H1 (cell line): ENCODE data around the gene ARHGEF28. TPM values are rescaled to one million over a fixed set of nuclear protein-coding genes. Genes with fewer than 3 reads are reported as not detected.
A peak's percentile ranks its signal among the peaks of the same experiment; 100 is the strongest.

Experiments
- CTCF ChIA-PET: fragments of 300-600 bp; sonication (Branson Sonifier 250); formaldehyde crosslinking; loops from one replicate; lab custom pipeline; 2021; ENCODE audit not compliant: partially characterized antibody; lab: Charles Lee
- POLR2A ChIA-PET: fragments of 300-600 bp; sonication (Branson Sonifier 250); formaldehyde crosslinking; loops from one replicate; lab custom pipeline; 2021; ENCODE audit warnings: inconsistent platforms; ENCODE audit not compliant: partially characterized antibody; lab: Charles Lee
- DNase-seq, 2 experiments: peaks; one replicate each; pipeline versions ENCODE4 v3.0.0 to v3.0.0-alpha.2; 2010 to 2022; ENCODE audit warnings: low spot score in 2 of 2, low read depth in 1 of 2, mixed read lengths in 1 of 2
- FAIRE-seq: peaks from 2 replicates; lab custom pipeline; 2011; peaks lifted over from hg19 to GRCh38; lab: Jason Lieb, UNC
- H2AFZ ChIP-seq: 2 replicates; pipeline ENCODE4 v1.8.1; 2012; ENCODE audit warnings: low read length, inconsistent platforms
- H2AK5ac ChIP-seq: 2 replicates; pipeline ENCODE4 v1.6.1; 2013; ENCODE audit warnings: low read depth, low read length
- H2BK120ac ChIP-seq: replicated peaks from 2 replicates; pipeline ENCODE3; 2013; ENCODE audit warnings: low read depth, low read length, inconsistent platforms
- H2BK12ac ChIP-seq: 2 replicates; pipeline ENCODE4 v1.6.1; 2013; ENCODE audit warnings: low read depth, low read length
- H2BK15ac ChIP-seq: 2 replicates; pipeline ENCODE4 v1.6.1; 2013; ENCODE audit warnings: low read length
- H2BK20ac ChIP-seq: 2 replicates; pipeline ENCODE4 v1.6.1; 2013; ENCODE audit warnings: low read length
- H2BK5ac ChIP-seq: 2 replicates; pipeline ENCODE4 v1.6.1; 2013; ENCODE audit warnings: low read depth, low read length
- H3K14ac ChIP-seq: 2 replicates; pipeline ENCODE4 v1.6.1; 2013; ENCODE audit warnings: inconsistent platforms; ENCODE audit not compliant: insufficient read length
- H3K18ac ChIP-seq: 2 replicates; pipeline ENCODE4 v1.6.1; 2013; ENCODE audit warnings: low read length; ENCODE audit errors: extremely low read depth
- H3K23ac ChIP-seq: 2 replicates; pipeline ENCODE4 v1.6.1; 2013; ENCODE audit warnings: inconsistent platforms; ENCODE audit not compliant: insufficient read length
- H3K23me2 ChIP-seq: 2 replicates; pipeline ENCODE4 v1.6.1; 2013; ENCODE audit warnings: low read depth, low read length
- H3K27ac ChIP-seq: 2 replicates; pipeline ENCODE4 v1.6.1; 2011; ENCODE audit warnings: low read depth, low read length, inconsistent platforms
- H3K27me3 ChIP-seq, 4 experiments: replicated peaks in 1 of 4; 1 replicate in 1 of 4; 2 replicates in 3 of 4; pipeline versions ENCODE4 v1.6.1 to v1.8.1; 2011 to 2013; ENCODE audit warnings: low read length in 3 of 4, mild to moderate bottlenecking in 3 of 4, inconsistent platforms in 2 of 4, mixed read lengths in 2 of 4, moderate library complexity in 1 of 4; ENCODE audit not compliant: control insufficient read depth in 3 of 4, insufficient read depth in 3 of 4; ENCODE audit errors: extremely low read depth in 1 of 4
- H3K36me3 ChIP-seq, 4 experiments: 2 replicates each; pipeline versions ENCODE4 v1.6.1 to v1.8.1; 2011 to 2013; ENCODE audit warnings: mild to moderate bottlenecking in 4 of 4, low read length in 3 of 4, moderate library complexity in 2 of 4, control low read depth in 1 of 4, inconsistent platforms in 1 of 4; ENCODE audit not compliant: insufficient read depth in 4 of 4, control insufficient read depth in 2 of 4
- H3K4ac ChIP-seq: replicated peaks from 2 replicates; pipeline ENCODE3; 2013; ENCODE audit warnings: low read length, low read depth, mixed read lengths, inconsistent platforms; ENCODE audit not compliant: insufficient read length
- H3K4me1 ChIP-seq, 4 experiments: replicated peaks in 1 of 4; 1 replicate in 1 of 4; 2 replicates in 3 of 4; pipeline versions ENCODE4 v1.6.1 to v1.8.1; 2011 to 2013; ENCODE audit warnings: low read length in 3 of 4, inconsistent platforms in 2 of 4, mixed read lengths in 1 of 4; ENCODE audit not compliant: insufficient read depth in 4 of 4, control insufficient read depth in 3 of 4
- H3K4me2 ChIP-seq, 2 experiments: 2 replicates each; pipeline versions ENCODE4 v1.6.1 to v1.8.1; 2011 to 2013; ENCODE audit warnings: low read depth in 2 of 2, low read length in 2 of 2, control low read depth in 1 of 2, inconsistent platforms in 1 of 2, mild to moderate bottlenecking in 1 of 2; ENCODE audit not compliant: insufficient read depth in 1 of 2
- H3K4me3 ChIP-seq, 4 experiments: fragments of 200-600, 300-600 bp in 1 of 4; sonication (generic), shearing (Covaris generic), sonication (Bioruptor Twin) in 1 of 4; 2 replicates each; pipeline versions ENCODE4 v1.5.1 to v1.8.1; 2011 to 2016; ENCODE audit warnings: low read length in 4 of 4, low read depth in 3 of 4, control low read depth in 2 of 4, inconsistent platforms in 2 of 4, mild to moderate bottlenecking in 2 of 4, mixed read lengths in 1 of 4, moderate library complexity in 1 of 4; ENCODE audit not compliant: insufficient read depth in 2 of 4; ENCODE audit errors: extremely low read depth in 1 of 4
- H3K56ac ChIP-seq: replicated peaks from 2 replicates; pipeline ENCODE3; 2013; ENCODE audit warnings: low read depth, mild to moderate bottlenecking, mixed read lengths, low read length, inconsistent platforms; ENCODE audit not compliant: insufficient read length
- H3K79me1 ChIP-seq: 2 replicates; pipeline ENCODE4 v1.6.1; 2013; ENCODE audit warnings: low read depth, low read length, control low read depth
- H3K79me2 ChIP-seq, 2 experiments: 2 replicates each; pipeline versions ENCODE4 v1.6.1 to v1.8.1; 2012 to 2013; ENCODE audit warnings: low read length in 2 of 2, mild to moderate bottlenecking in 2 of 2, inconsistent platforms in 1 of 2; ENCODE audit not compliant: insufficient read depth in 2 of 2, control insufficient read depth in 1 of 2
- H3K9ac ChIP-seq, 4 experiments: replicated peaks in 1 of 4; 1 replicate in 1 of 4; 2 replicates in 3 of 4; pipeline versions ENCODE4 v1.6.1 to v1.8.1; 2011 to 2013; ENCODE audit warnings: low read depth in 3 of 4, low read length in 3 of 4, control low read depth in 2 of 4, mild to moderate bottlenecking in 2 of 4, moderate library complexity in 2 of 4, inconsistent platforms in 1 of 4; ENCODE audit errors: extremely low read depth in 1 of 4
- H3K9me3 ChIP-seq, 2 experiments: 2 replicates each; pipeline versions ENCODE4 v1.6.1 to v1.8.1; 2012 to 2013; ENCODE audit warnings: mild to moderate bottlenecking in 2 of 2, moderate library complexity in 2 of 2, control low read depth in 1 of 2, inconsistent platforms in 1 of 2, low read depth in 1 of 2, low read length in 1 of 2, mixed read lengths in 1 of 2; ENCODE audit not compliant: insufficient read depth in 2 of 2
- H4K20me1 ChIP-seq, 2 experiments: replicated peaks in 1 of 2; 2 replicates each; pipeline versions ENCODE3 to v1.8.1; 2011 to 2013; ENCODE audit warnings: inconsistent platforms in 2 of 2, low read length in 2 of 2, mild to moderate bottlenecking in 1 of 2; ENCODE audit not compliant: insufficient read depth in 2 of 2, control insufficient read depth in 1 of 2
- H4K5ac ChIP-seq: 2 replicates; pipeline ENCODE4 v1.6.1; 2013; ENCODE audit warnings: low read length, low read depth, mixed read lengths, inconsistent platforms; ENCODE audit not compliant: insufficient read length
- H4K8ac ChIP-seq: 2 replicates; pipeline ENCODE4 v1.8.0; 2013; ENCODE audit warnings: mild to moderate bottlenecking, moderate library complexity, low read length, inconsistent platforms; ENCODE audit not compliant: insufficient read depth; ENCODE audit errors: extremely low read depth
- H4K91ac ChIP-seq: replicated peaks from 2 replicates; pipeline ENCODE3; 2013; ENCODE audit warnings: low read length, mixed read lengths, inconsistent platforms; ENCODE audit not compliant: insufficient read length
- CTBP2 ChIP-seq: IDR thresholded peaks from 2 replicates; pipeline ENCODE4 v1.7.0; 2011; ENCODE audit warnings: borderline replicate concordance, mild to moderate bottlenecking, moderate library complexity, mixed read lengths, low read length; ENCODE audit not compliant: insufficient read depth, insufficient read length
- CTCF ChIP-seq, 3 experiments: IDR thresholded peaks; 1 replicate in 2 of 3; 2 replicates in 1 of 3; pipeline versions ENCODE4 v1.5.1 to v1.6.1; 2011; ENCODE audit warnings: low read length in 3 of 3, mild to moderate bottlenecking in 3 of 3, inconsistent platforms in 2 of 3, low read depth in 1 of 3, moderate library complexity in 1 of 3; ENCODE audit not compliant: insufficient read depth in 1 of 3; ENCODE audit errors: control extremely low read depth in 1 of 3
- HDAC6 ChIP-seq: IDR thresholded peaks from one replicate; pipeline ENCODE4 v1.7.1; 2012; ENCODE audit warnings: low read depth, mild to moderate bottlenecking, inconsistent platforms, low read length, moderate library complexity
- RAD21 ChIP-seq, 2 experiments: IDR thresholded peaks in 1 of 2; conservative IDR thresholded peaks in 1 of 2; 2 replicates each; pipeline ENCODE4 v1.6.1; 2011; ENCODE audit warnings: low read depth in 2 of 2, low read length in 2 of 2, improper control_type of control experiment in 1 of 2, inconsistent platforms in 1 of 2, mild to moderate bottlenecking in 1 of 2, moderate library complexity in 1 of 2
- WGBS, 2 experiments: shearing (Covaris generic) in 1 of 2; methylation state at CpG; one replicate each; pipeline versions ENCODE4 v1.1.6 to v1.1.7; 2013 to 2015; ENCODE audit warnings: low lambda C conversion rate in 2 of 2, mixed read lengths in 2 of 2, inconsistent platforms in 1 of 2, low coverage in 1 of 2, missing lambda C conversion rate in 1 of 2; ENCODE audit not compliant: insufficient replicate concordance in 2 of 2, insufficient coverage in 1 of 2, insufficient read length in 1 of 2; ENCODE audit errors: extremely low coverage in 1 of 2, missing lambda C conversion rate in 1 of 2; 5-methylcytosine and 5-hydroxymethylcytosine counted together
- polyA plus RNA-seq, 7 experiments: library from polyadenylated mRNA; depleted of rRNA in 3 of 7; stranded (reverse) in 5 of 7; unstranded in 2 of 7; fragments of >200 nt in 5 of 7; fragments of 200-250 nt in 2 of 7; gene quantifications; 1 replicate in 5 of 7; 2 replicates in 1 of 7; 4 replicates in 1 of 7; pipeline versions ENCODE4 v1.2.1 to v1.2.3, GENCODE V29; 2011 to 2013; ENCODE audit warnings: missing spikeins in 2 of 7, mixed read lengths in 2 of 7
- total RNA-seq: library from RNA; stranded (reverse); fragmentation: NEBNext Ultra II Directional; extraction: Animal tissue kit (Norgen Biotek cat#: 25700); gene quantifications from 2 replicates; pipeline ENCODE4 v1.2.1, GENCODE V29; 2021

The ARHGEF28 gene
- total and polyA plus RNA-seq, 2 of the 8 experiments (the other 6 are each of a cell fraction or from before 2014, with no cell fraction given): 0.33 to 1.0 TPM

GRCh38 chr5:73902327-73903051 is 276.5 kb downstream of the ARHGEF28 start:
- Histone ChIP-seq H3K4ac (no peak overlapping the region), H3K23ac (no peak overlapping the region), H4K20me1 (no peaks in the 10 kb centered on the region), H3K18ac (no peak overlapping the region), H2BK20ac (no peak overlapping the region), H4K91ac (no peak overlapping the region), H2BK5ac (no peak overlapping the region), H2BK15ac (no peak overlapping the region), H2AFZ (no peak overlapping the region), H3K9ac (no peak overlapping the region), H4K8ac (no peak overlapping the region), H3K79me2 (no peaks in the 10 kb centered on the region), H3K56ac (no peak overlapping the region), H3K14ac (no peak overlapping the region), H3K23me2 (no peaks in the 10 kb centered on the region), H2BK12ac (no peak overlapping the region), H2AK5ac (no peak overlapping the region), H3K4me2 (no peak overlapping the region), H3K36me3 (no peaks in the 10 kb centered on the region), H4K5ac (no peak overlapping the region), H3K4me1 (no peaks in the 10 kb centered on the region), H2BK120ac (no peak overlapping the region), H3K79me1 (no peaks in the 10 kb centered on the region), H3K4me3 (no peak overlapping the region), H3K9me3 (no peaks in the 10 kb centered on the region), H3K27ac (no peak overlapping the region), H3K27me3 (no peaks in the 10 kb centered on the region)
- TF ChIP-seq CTBP2 (no peak), CTCF (IDR thresholded peaks at IDR 0.05; ENCODE audit: control extremely low read depth in 1 of 3, insufficient read depth in 1 of 3, low read depth in 1 of 3, low read length in 3 of 3) (peak in 2 of 3 experiments; percentile 58 to 68; a peak in 3 of 4 replicates), RAD21 (IDR thresholded peaks at IDR 0.05 in 1 of 2, conservative IDR thresholded peaks at IDR 0.05 in 1 of 2; ENCODE audit: low read depth in 2 of 2, low read length in 2 of 2) (peak; percentile 85 to 89), HDAC6 (no peak)
- FAIRE-seq: peak; percentile 48
- peak in 1 of 2 experiments; percentile 21 for DNase-seq
- ChIA-PET CTCF (interaction anchor here (0.6 to 2.5 kb wide), 57 partner anchors 8 to 816 kb away, joined by 3 to 17 read pairs (median 4); partner anchors contain the start of gene ENC1), POLR2A (interaction anchor here (1.0 kb wide), 1 partner anchor 23 kb away, joined by 3 read pairs; no protein-coding TSS in a partner anchor)
- 40% methylated on average over 10 of the region's 10 CpGs; no CpG with 5 or more reads in 1 of the 2 experiments for WGBS, 2 experiments
